Neural progenitor cell (in vitro differentiated cells): ENCODE data around the gene IRF7. TPM values are rescaled to one million over a fixed set of nuclear protein-coding genes. Genes with fewer than 3 reads are reported as not detected.
"Not testable (repeated sequence)": the region's sequence is repeated elsewhere in the genome, so short reads cannot be mapped to it uniquely, and the experiment has no call there.

Experiments
- DNase-seq: peaks from one replicate; pipeline ENCODE4 v3.0.0-alpha.2; 2016; ENCODE audit warnings: low spot score
- H2AFZ ChIP-seq: fragments of 200-600 bp; sonication (generic); replicated peaks from 2 replicates; pipeline ENCODE4 v1.6.1; 2016; ENCODE audit warnings: antibody characterized with exemption
- H3F3A ChIP-seq: fragments of 200-600 bp; sonication (generic); 2 replicates; pipeline ENCODE4 v1.6.1; 2016; ENCODE audit warnings: antibody characterized with exemption, low read depth
- H3K27ac ChIP-seq: fragments of 200-600 bp; sonication (generic); 2 replicates; pipeline ENCODE4 v1.5.1; 2016; ENCODE audit warnings: mild to moderate bottlenecking
- H3K27me3 ChIP-seq: fragments of 200-600 bp; sonication (generic); 2 replicates; pipeline ENCODE4 v1.6.1; 2016; ENCODE audit warnings: mild to moderate bottlenecking, moderate library complexity
- H3K36me3 ChIP-seq: fragments of 200-600 bp; sonication (generic); 2 replicates; pipeline ENCODE4 v1.5.1; 2016
- H3K4me1 ChIP-seq: fragments of 200-600 bp; sonication (generic); 2 replicates; pipeline ENCODE4 v1.6.1; 2016; ENCODE audit warnings: mixed run types
- H3K4me2 ChIP-seq: fragments of 200-600 bp; sonication (generic); 2 replicates; pipeline ENCODE4 v1.6.1; 2016
- H3K4me3 ChIP-seq: fragments of 200-600 bp; sonication (generic); 2 replicates; pipeline ENCODE4 v1.5.1; 2016
- H3K79me2 ChIP-seq: fragments of 200-600 bp; sonication (generic); 2 replicates; pipeline ENCODE4 v1.6.1; 2016; ENCODE audit warnings: low read depth
- H3K9ac ChIP-seq: fragments of 200-600 bp; sonication (generic); 2 replicates; pipeline ENCODE4 v1.6.1; 2016
- H3K9me3 ChIP-seq: fragments of 200-600 bp; sonication (generic); 2 replicates; pipeline ENCODE4 v1.5.1; 2016; ENCODE audit warnings: low read depth
- H4K20me1 ChIP-seq: fragments of 200-600 bp; sonication (generic); 2 replicates; pipeline ENCODE4 v1.6.1; 2016; ENCODE audit warnings: low read depth
- H3K27ac Mint-ChIP-seq: 3 replicates; pipeline ENCODE4 v1.8.0; 2021; ENCODE audit warnings: mixed read lengths
- H3K27me3 Mint-ChIP-seq: 2 replicates; pipeline ENCODE4 v1.8.0; 2022; ENCODE audit warnings: low read depth, mild to moderate bottlenecking, inconsistent platforms, moderate library complexity, mixed read lengths; ENCODE audit not compliant: insufficient read depth
- H3K36me3 Mint-ChIP-seq: 3 replicates; pipeline ENCODE4 v1.8.0; 2021; ENCODE audit warnings: mixed read lengths
- H3K4me1 Mint-ChIP-seq: 3 replicates; pipeline ENCODE4 v1.8.0; 2021; ENCODE audit warnings: mixed read lengths
- H3K4me3 Mint-ChIP-seq: 3 replicates; pipeline ENCODE4 v1.8.0; 2021; ENCODE audit warnings: mild to moderate bottlenecking, moderate library complexity, mixed read lengths
- H3K9me3 Mint-ChIP-seq: 3 replicates; pipeline ENCODE4 v1.8.0; 2020; ENCODE audit warnings: mixed read lengths
- EZH2 ChIP-seq: fragments of 200-600 bp; sonication (generic); IDR thresholded peaks from 2 replicates; pipeline ENCODE4 v1.6.1; 2017; ENCODE audit warnings: antibody characterized with exemption, mild to moderate bottlenecking, moderate library complexity
- EZH2phosphoT487 ChIP-seq: fragments of 200-600 bp; sonication (generic); IDR thresholded peaks from 2 replicates; pipeline ENCODE4 v1.6.1; 2017; ENCODE audit warnings: antibody characterized with exemption
- total RNA-seq: library from RNA; depleted of rRNA; stranded (reverse); fragments of >200 nt; gene quantifications from 2 replicates; pipeline ENCODE4 v1.2.3, GENCODE V29; 2015; ENCODE audit warnings: low replicate concordance
- TF ChIP-seq, protein P1 (sequence below): fragments of 200-600 bp; sonication (generic); IDR thresholded peaks from 2 replicates; pipeline ENCODE4 v1.5.1; 2017; ENCODE audit warnings: antibody characterized with exemption, mild to moderate bottlenecking

Gene IRF7
- total RNA-seq, 1 donor from 2014 or later, result 4.3 TPM

- Histone ChIP-seq H3K4me2 (no peak overlapping the region), H3K27me3 (no peaks in the 10 kb centered on the region), H3K79me2 (no peaks in the 10 kb centered on the region), H3K9me3 (no peaks in the 10 kb centered on the region), H3K27ac (no peak overlapping the region), H3K4me3 (no peak overlapping the region), H2AFZ (no peak overlapping the region), H3K36me3 (peaks cover 10% of the 10 kb centered on the region), H3K4me1 (no peaks in the 10 kb centered on the region), H4K20me1 (no peaks in the 10 kb centered on the region), H3K9ac (no peak overlapping the region), H3F3A (no peaks in the 10 kb centered on the region)
- Mint-ChIP-seq H3K27ac (no peak overlapping the region), H3K4me3 (no peak overlapping the region), H3K4me1 (peaks cover 2% of the 10 kb centered on the region), H3K36me3 (peaks cover 19% of the 10 kb centered on the region), H3K27me3 (no peaks in the 10 kb centered on the region), H3K9me3 (no peaks in the 10 kb centered on the region)
- DNase-seq, result no peak
- TF ChIP-seq EZH2phosphoT487 (no peak), EZH2 (no peak)
- TF ChIP-seq, protein P1, sequence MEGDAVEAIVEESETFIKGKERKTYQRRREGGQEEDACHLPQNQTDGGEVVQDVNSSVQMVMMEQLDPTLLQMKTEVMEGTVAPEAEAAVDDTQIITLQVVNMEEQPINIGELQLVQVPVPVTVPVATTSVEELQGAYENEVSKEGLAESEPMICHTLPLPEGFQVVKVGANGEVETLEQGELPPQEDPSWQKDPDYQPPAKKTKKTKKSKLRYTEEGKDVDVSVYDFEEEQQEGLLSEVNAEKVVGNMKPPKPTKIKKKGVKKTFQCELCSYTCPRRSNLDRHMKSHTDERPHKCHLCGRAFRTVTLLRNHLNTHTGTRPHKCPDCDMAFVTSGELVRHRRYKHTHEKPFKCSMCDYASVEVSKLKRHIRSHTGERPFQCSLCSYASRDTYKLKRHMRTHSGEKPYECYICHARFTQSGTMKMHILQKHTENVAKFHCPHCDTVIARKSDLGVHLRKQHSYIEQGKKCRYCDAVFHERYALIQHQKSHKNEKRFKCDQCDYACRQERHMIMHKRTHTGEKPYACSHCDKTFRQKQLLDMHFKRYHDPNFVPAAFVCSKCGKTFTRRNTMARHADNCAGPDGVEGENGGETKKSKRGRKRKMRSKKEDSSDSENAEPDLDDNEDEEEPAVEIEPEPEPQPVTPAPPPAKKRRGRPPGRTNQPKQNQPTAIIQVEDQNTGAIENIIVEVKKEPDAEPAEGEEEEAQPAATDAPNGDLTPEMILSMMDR, result no peak
Observed at GRCh38 chr11:655036-655726, 39.4 kb upstream of the IRF7 start.

DNA sequence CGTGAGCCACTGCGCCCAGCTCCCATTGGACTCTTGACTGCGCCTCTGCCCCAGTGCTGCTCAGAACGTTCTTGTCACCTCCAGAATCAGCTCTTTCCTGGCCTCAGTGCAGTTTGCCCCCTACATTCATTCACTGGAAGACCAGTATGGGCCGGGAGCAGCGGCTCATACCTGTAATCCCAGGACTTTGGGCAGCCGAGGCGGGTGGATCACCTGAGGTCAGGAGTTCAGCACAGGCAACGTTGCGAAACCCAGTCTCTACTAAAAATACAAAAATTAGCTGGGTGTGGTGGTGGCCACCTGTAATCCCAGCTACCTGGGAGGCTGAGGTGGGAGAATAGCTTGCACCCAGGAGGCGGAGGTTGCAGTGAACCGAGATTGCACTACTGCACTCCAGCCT, 38.7 kb upstream of the IRF7 start:
- not testable (repeated sequence) for H3K4me3 Mint-ChIP-seq, H3K4me3 ChIP-seq, H3K9me3 ChIP-seq, H3K27ac Mint-ChIP-seq, H3K4me2 ChIP-seq, H3K27me3 Mint-ChIP-seq, H3K27me3 ChIP-seq, H3K36me3 ChIP-seq, H3F3A ChIP-seq, H3K79me2 ChIP-seq, DNase-seq, H4K20me1 ChIP-seq, H3K9ac ChIP-seq, H3K4me1 ChIP-seq, H2AFZ ChIP-seq, H3K27ac ChIP-seq, H3K9me3 Mint-ChIP-seq, H3K4me1 Mint-ChIP-seq
- H3K36me3 Mint-ChIP-seq, result peaks cover 17% of the 10 kb centered on the region

- Histone ChIP-seq H3K79me2 (no peaks in the 10 kb centered on the region), H4K20me1 (no peaks in the 10 kb centered on the region), H3K4me2 (no peak overlapping the region), H3K4me3 (no peak overlapping the region), H3K9me3 (no peaks in the 10 kb centered on the region), H3K9ac (no peak overlapping the region), H2AFZ (no peak overlapping the region), H3F3A (no peaks in the 10 kb centered on the region), H3K36me3 (peaks cover 10% of the 10 kb centered on the region), H3K27me3 (no peaks in the 10 kb centered on the region), H3K4me1 (no peaks in the 10 kb centered on the region), H3K27ac (no peak overlapping the region)
- Mint-ChIP-seq H3K27me3 (no peaks in the 10 kb centered on the region), H3K27ac (no peak overlapping the region), H3K4me3 (no peak overlapping the region), H3K4me1 (no peaks in the 10 kb centered on the region), H3K36me3 (peaks cover 17% of the 10 kb centered on the region), H3K9me3 (no peaks in the 10 kb centered on the region)
- TF ChIP-seq, protein P1, result no peak
- TF ChIP-seq EZH2phosphoT487 (no peak), EZH2 (no peak)
- DNase-seq, result no peak
Observed at GRCh38 chr11:653837-654236, 38.1 kb upstream of the IRF7 start.

GRCh38 chr11:653136-653535, 37.4 kb upstream of the IRF7 start:
- not testable (repeated sequence) for H3K9me3 Mint-ChIP-seq, H3K27me3 ChIP-seq, H3K79me2 ChIP-seq, H3K27ac Mint-ChIP-seq, H3K9ac ChIP-seq, H3K4me3 ChIP-seq, H3K4me2 ChIP-seq, H3K27me3 Mint-ChIP-seq, H3K4me1 Mint-ChIP-seq, H3K36me3 ChIP-seq, H3K4me3 Mint-ChIP-seq, H3K9me3 ChIP-seq, H3K4me1 ChIP-seq, H2AFZ ChIP-seq, H3K27ac ChIP-seq, DNase-seq, H3F3A ChIP-seq, H4K20me1 ChIP-seq
- peaks cover 17% of the 10 kb centered on the region for H3K36me3 Mint-ChIP-seq
